WTC11 (cell line): Measurements from ENCODE around the gene SYNGR2. TPM values are rescaled to one million over a fixed set of nuclear protein-coding genes. Genes with fewer than 3 reads are reported as not detected.
A peak's percentile ranks its signal among the peaks of the same experiment; 100 is the strongest.

Source experiments
- ATAC-seq: fragments of 200-7000 bp; cut with Tn5 transposase; 2 replicates; pipeline ENCODE4 v1.10.0; 2021; ENCODE audit warnings: mild to moderate bottlenecking, moderate library complexity
- CTCF ChIA-PET: fragments of 300-600 bp; sonication (Branson Sonifier 250); formaldehyde crosslinking; loops from one replicate; lab custom pipeline; 2021; ENCODE audit warnings: antibody characterized with exemption; lab: Charles Lee
- POLR2A ChIA-PET: fragments of 350-600 bp; sonication (Branson Sonifier 250); formaldehyde crosslinking; loops from one replicate; lab custom pipeline; 2021; ENCODE audit warnings: antibody characterized with exemption; lab: Charles Lee
- DNase-seq: peaks from one replicate; pipeline ENCODE4 v3.0.0; 2021; ENCODE audit warnings: low spot score
- H3K27ac Mint-ChIP-seq: 2 replicates; pipeline ENCODE4 v1.8.0; 2021; ENCODE audit warnings: mixed read lengths
- H3K27me3 Mint-ChIP-seq: 2 replicates; pipeline ENCODE4 v1.8.0; 2021; ENCODE audit warnings: low read depth, mild to moderate bottlenecking, moderate library complexity, mixed read lengths
- H3K36me3 Mint-ChIP-seq: 2 replicates; pipeline ENCODE4 v1.8.0; 2021; ENCODE audit warnings: mixed read lengths
- H3K4me1 Mint-ChIP-seq: 2 replicates; pipeline ENCODE4 v1.8.0; 2022; ENCODE audit warnings: mixed read lengths
- H3K4me3 Mint-ChIP-seq: 2 replicates; pipeline ENCODE4 v1.8.0; 2021; ENCODE audit warnings: mild to moderate bottlenecking, moderate library complexity, mixed read lengths
- H3K9me3 Mint-ChIP-seq: 2 replicates; pipeline ENCODE4 v1.8.0; 2021; ENCODE audit warnings: mixed read lengths
- ATF3 ChIP-seq: sonication (generic); formaldehyde crosslinking; conservative IDR thresholded peaks from 2 replicates; pipeline ENCODE4 v1.8.1; 2022; ENCODE audit warnings: mild to moderate bottlenecking, missing genetic modification reagents
- ETV6 ChIP-seq: sonication (generic); formaldehyde crosslinking; IDR thresholded peaks from 2 replicates; pipeline ENCODE4 v1.8.1; 2022; ENCODE audit warnings: mild to moderate bottlenecking, missing genetic modification reagents
- GABPB1 ChIP-seq: sonication (generic); formaldehyde crosslinking; IDR thresholded peaks from 2 replicates; pipeline ENCODE4 v1.8.1; 2023; ENCODE audit warnings: mild to moderate bottlenecking, missing genetic modification reagents
- IRF1 ChIP-seq: sonication (generic); formaldehyde crosslinking; IDR thresholded peaks from 2 replicates; pipeline ENCODE4 v1.8.0; 2023; ENCODE audit warnings: missing genetic modification reagents
- JAZF1 ChIP-seq: fragments of 250-450 bp; sonication (Bioruptor Pico); IDR thresholded peaks from 2 replicates; pipeline ENCODE4 v1.9.0; 2021; ENCODE audit warnings: moderate library complexity, mild to moderate bottlenecking, inconsistent platforms
- MAX ChIP-seq: sonication (generic); formaldehyde crosslinking; IDR thresholded peaks from 2 replicates; pipeline ENCODE4 v1.8.0; 2022; ENCODE audit warnings: mild to moderate bottlenecking, missing genetic modification reagents
- MXD4 ChIP-seq: fragments of 250-450 bp; sonication (Bioruptor Pico); IDR thresholded peaks from 2 replicates; pipeline ENCODE4 v1.8.0; 2021; ENCODE audit warnings: mild to moderate bottlenecking, moderate library complexity, borderline replicate concordance
- OVOL2 ChIP-seq: fragments of 250-450 bp; sonication (Bioruptor Pico); IDR thresholded peaks from 2 replicates; pipeline ENCODE4 v1.9.0; 2021; ENCODE audit warnings: mild to moderate bottlenecking, borderline replicate concordance
- SOX15 ChIP-seq: fragments of 250-450 bp; sonication (Bioruptor Pico); IDR thresholded peaks from 2 replicates; pipeline ENCODE4 v1.9.0; 2021; ENCODE audit warnings: mild to moderate bottlenecking
- SP1 ChIP-seq: sonication (generic); formaldehyde crosslinking; conservative IDR thresholded peaks from 2 replicates; pipeline ENCODE4 v1.8.1; 2022; ENCODE audit warnings: missing genetic modification reagents
- TEAD4 ChIP-seq: sonication (generic); formaldehyde crosslinking; IDR thresholded peaks from 2 replicates; pipeline ENCODE4 v1.8.0; 2022; ENCODE audit warnings: mild to moderate bottlenecking, missing genetic modification reagents
- USF2 ChIP-seq: sonication (generic); formaldehyde crosslinking; IDR thresholded peaks from 2 replicates; pipeline ENCODE4 v1.8.1; 2023; ENCODE audit warnings: mild to moderate bottlenecking, missing genetic modification reagents, moderate library complexity
- ZNF138 ChIP-seq: sonication (generic); formaldehyde crosslinking; conservative IDR thresholded peaks from 2 replicates; pipeline ENCODE4 v1.8.1; 2022; ENCODE audit warnings: mild to moderate bottlenecking, moderate library complexity, missing genetic modification reagents
- ZNF512 ChIP-seq: sonication (generic); formaldehyde crosslinking; IDR thresholded peaks from 2 replicates; pipeline ENCODE4 v1.8.1; 2022; ENCODE audit warnings: missing genetic modification reagents, borderline replicate concordance
- total RNA-seq: library from RNA; stranded (reverse); gene quantifications from 3 replicates; pipeline ENCODE4 v1.2.3, GENCODE V29; 2021
- TF ChIP-seq, protein P1 (sequence below): sonication (generic); formaldehyde crosslinking; IDR thresholded peaks from 2 replicates; pipeline ENCODE4 v1.8.0; 2022; ENCODE audit warnings: missing genetic modification reagents
- TF ChIP-seq, protein P2 (sequence below): fragments of 250-450 bp; sonication (Bioruptor Pico); IDR thresholded peaks from 2 replicates; pipeline ENCODE4 v1.9.0; 2021; ENCODE audit warnings: mild to moderate bottlenecking

Gene SYNGR2
- total RNA-seq, 1 experiment from 2014 or later, result 47.7 TPM

- ChIA-PET CTCF (interaction anchor here (0.6 to 10.2 kb wide), 15 partner anchors 8 to 1217 kb away, joined by 3 to 82 read pairs (median 4); partner anchors contain the start of genes AFMID, TK1, TMC6 and TMC8), POLR2A (interaction anchor here (0.8 to 1.7 kb wide), 5 partner anchors 12 to 182 kb away, joined by 3 to 7 read pairs (median 4); partner anchors contain the start of genes AFMID, TK1, TMC6 and TNRC6C)
- Mint-ChIP-seq H3K27me3 (0 out of 2 replicates have a peak, but pooled peaks cover 3% of the 10 kb centered on the region), H3K27ac (peak overlapping the region; percentile 72; the same call in 1 of the 2 replicates), H3K4me3 (peak overlapping the region; percentile 43), H3K36me3 (no peaks in the 10 kb centered on the region), H3K9me3 (no peaks in the 10 kb centered on the region), H3K4me1 (peaks cover 19% of the 10 kb centered on the region)
- ATAC-seq (peak; percentile 94), DNase-seq (peak; percentile 100)
- TF ChIP-seq, protein P1, sequence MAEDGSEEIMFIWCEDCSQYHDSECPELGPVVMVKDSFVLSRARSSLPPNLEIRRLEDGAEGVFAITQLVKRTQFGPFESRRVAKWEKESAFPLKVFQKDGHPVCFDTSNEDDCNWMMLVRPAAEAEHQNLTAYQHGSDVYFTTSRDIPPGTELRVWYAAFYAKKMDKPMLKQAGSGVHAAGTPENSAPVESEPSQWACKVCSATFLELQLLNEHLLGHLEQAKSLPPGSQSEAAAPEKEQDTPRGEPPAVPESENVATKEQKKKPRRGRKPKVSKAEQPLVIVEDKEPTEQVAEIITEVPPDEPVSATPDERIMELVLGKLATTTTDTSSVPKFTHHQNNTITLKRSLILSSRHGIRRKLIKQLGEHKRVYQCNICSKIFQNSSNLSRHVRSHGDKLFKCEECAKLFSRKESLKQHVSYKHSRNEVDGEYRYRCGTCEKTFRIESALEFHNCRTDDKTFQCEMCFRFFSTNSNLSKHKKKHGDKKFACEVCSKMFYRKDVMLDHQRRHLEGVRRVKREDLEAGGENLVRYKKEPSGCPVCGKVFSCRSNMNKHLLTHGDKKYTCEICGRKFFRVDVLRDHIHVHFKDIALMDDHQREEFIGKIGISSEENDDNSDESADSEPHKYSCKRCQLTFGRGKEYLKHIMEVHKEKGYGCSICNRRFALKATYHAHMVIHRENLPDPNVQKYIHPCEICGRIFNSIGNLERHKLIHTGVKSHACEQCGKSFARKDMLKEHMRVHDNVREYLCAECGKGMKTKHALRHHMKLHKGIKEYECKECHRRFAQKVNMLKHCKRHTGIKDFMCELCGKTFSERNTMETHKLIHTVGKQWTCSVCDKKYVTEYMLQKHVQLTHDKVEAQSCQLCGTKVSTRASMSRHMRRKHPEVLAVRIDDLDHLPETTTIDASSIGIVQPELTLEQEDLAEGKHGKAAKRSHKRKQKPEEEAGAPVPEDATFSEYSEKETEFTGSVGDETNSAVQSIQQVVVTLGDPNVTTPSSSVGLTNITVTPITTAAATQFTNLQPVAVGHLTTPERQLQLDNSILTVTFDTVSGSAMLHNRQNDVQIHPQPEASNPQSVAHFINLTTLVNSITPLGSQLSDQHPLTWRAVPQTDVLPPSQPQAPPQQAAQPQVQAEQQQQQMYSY (CRISPR knock-in tag), result peak; percentile 97
- TF ChIP-seq ETV6 (CRISPR knock-in tag) (0 out of 2 replicates have a peak, but pooled peaks have one; percentile 29), USF2 (CRISPR knock-in tag) (no peak), SP1 (peak; percentile 94), OVOL2 (CRISPR knock-in tag) (no peak), GABPB1 (0 out of 2 replicates have a peak, but pooled peaks have one; percentile 26)
- TF ChIP-seq, protein P2, sequence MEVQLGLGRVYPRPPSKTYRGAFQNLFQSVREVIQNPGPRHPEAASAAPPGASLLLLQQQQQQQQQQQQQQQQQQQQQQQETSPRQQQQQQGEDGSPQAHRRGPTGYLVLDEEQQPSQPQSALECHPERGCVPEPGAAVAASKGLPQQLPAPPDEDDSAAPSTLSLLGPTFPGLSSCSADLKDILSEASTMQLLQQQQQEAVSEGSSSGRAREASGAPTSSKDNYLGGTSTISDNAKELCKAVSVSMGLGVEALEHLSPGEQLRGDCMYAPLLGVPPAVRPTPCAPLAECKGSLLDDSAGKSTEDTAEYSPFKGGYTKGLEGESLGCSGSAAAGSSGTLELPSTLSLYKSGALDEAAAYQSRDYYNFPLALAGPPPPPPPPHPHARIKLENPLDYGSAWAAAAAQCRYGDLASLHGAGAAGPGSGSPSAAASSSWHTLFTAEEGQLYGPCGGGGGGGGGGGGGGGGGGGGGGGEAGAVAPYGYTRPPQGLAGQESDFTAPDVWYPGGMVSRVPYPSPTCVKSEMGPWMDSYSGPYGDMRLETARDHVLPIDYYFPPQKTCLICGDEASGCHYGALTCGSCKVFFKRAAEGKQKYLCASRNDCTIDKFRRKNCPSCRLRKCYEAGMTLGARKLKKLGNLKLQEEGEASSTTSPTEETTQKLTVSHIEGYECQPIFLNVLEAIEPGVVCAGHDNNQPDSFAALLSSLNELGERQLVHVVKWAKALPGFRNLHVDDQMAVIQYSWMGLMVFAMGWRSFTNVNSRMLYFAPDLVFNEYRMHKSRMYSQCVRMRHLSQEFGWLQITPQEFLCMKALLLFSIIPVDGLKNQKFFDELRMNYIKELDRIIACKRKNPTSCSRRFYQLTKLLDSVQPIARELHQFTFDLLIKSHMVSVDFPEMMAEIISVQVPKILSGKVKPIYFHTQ (CRISPR knock-in tag), result no peak
Observed at GRCh38 chr17:78140169-78141051, 28.0 kb upstream of the SYNGR2 start.

- ATAC-seq (no peak), DNase-seq (no peak)
- Mint-ChIP-seq H3K9me3 (no peaks in the 10 kb centered on the region), H3K4me1 (peaks cover 19% of the 10 kb centered on the region), H3K27me3 (0 out of 2 replicates have a peak, but pooled peaks cover 3% of the 10 kb centered on the region), H3K27ac (no peak overlapping the region), H3K4me3 (no peak overlapping the region), H3K36me3 (no peaks in the 10 kb centered on the region)
- POLR2A ChIA-PET, result interaction anchor here (0.5 to 0.6 kb wide), 2 partner anchors 208 to 1770 kb away, joined by 3 read pairs; no protein-coding TSS in a partner anchor
- CTCF ChIA-PET, result interaction anchor here (0.7 to 10.2 kb wide), 10 partner anchors 13 to 281 kb away, joined by 3 to 82 read pairs (median 4); partner anchors contain the start of genes TK1, TMC6 and TMC8
- TF ChIP-seq ZNF138 (CRISPR knock-in tag), result no peak
- no peak for TF ChIP-seq JAZF1
- no peak for TF ChIP-seq SOX15 (CRISPR knock-in tag)
- TF ChIP-seq MXD4 (CRISPR knock-in tag), result no peak
- no peak for TF ChIP-seq TEAD4 (CRISPR knock-in tag)
- TF ChIP-seq ZNF512 (CRISPR knock-in tag), result no peak
- TF ChIP-seq MAX (CRISPR knock-in tag), result no peak
- TF ChIP-seq IRF1 (CRISPR knock-in tag), result no peak
- TF ChIP-seq, protein P1 (CRISPR knock-in tag), result no peak
- no peak for TF ChIP-seq ATF3 (CRISPR knock-in tag)
Observed at GRCh38 chr17:78141437-78142118, 26.8 kb upstream of the SYNGR2 start.
